NCI-H524 (cell line): ENCODE data around the gene CD86.
"Not testable (repeated sequence)": the region's sequence is repeated elsewhere in the genome, so short reads cannot be mapped to it uniquely, and the experiment has no call there.

ENCODE experiments used
- DNase-seq, 2 experiments: peaks; one replicate each; lab custom pipeline; 2025; lab: John Stamatoyannopoulos, UW

Gene CD86

GRCh38 chr3:122055215-122055614 is at the start of gene CD86:
Gene CD86 (plus strand): TSS chr3:122055362. CDS start chr3:122055490, 128 bp downstream.
- DNase-seq: no peak

DNA sequence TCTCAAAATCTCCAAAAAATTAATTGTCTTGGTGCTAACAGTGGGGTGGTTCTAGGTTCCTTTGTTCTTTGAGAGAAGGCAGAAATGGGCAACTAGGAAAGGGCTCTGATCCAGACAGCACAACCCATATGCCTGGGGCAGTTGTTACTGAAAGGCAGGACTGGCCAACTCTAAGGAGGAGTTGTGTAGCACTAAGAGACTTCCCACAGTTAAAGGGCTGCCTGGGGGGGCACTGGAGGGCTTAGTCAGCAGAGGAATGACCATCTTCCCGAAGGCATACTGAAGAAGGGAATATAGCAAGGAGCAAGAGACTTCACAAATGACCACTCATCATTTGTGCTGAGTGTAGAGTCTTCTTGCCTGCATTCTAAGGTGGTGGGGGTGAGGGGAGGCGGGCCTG is 48.9 kb upstream of the CD86 start:
- no peak for DNase-seq

DNA sequence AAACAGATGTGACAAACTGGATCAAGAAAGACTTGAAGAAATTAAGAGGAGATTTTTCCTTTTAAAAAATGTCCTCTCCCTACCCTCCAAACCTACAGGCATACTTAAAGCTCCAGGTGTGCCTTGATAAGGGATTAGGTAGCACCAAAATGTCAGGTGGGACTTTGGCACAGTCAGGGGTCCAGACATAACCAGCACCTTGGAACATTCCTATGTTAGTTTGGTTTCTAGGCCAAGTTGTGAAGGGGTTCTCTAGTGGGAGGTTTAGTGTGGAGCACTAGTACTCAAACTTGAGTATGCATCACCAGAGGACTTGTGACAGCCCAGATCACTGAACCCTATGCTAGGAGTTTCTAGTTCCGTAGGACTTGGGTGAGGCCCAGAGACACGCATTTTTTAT is 47.0 kb upstream of the CD86 start:
- DNase-seq: no peak

- no peak for DNase-seq
Observed at GRCh38 chr3:122010506-122010905, 44.7 kb upstream of the CD86 start.

DNA sequence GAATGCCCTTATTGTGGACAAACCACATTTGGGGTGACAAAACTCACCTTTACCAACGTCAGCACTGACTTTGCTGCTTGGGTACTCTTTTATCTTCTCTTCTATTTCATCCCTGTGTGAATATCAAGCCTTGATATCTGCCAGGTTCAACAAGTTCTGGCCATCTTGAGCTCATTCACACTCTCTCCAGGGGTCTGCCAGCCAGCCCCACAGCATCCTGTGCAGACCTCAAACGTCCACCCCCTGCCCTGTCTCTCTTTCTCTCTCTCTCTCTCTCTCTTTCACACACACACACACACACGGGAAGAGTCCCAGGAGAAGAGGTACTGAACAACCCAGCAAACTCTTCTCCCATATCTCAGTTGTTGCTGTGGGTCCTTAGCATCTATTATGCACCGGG is 43.8 kb upstream of the CD86 start:
- DNase-seq: no peak

DNA sequence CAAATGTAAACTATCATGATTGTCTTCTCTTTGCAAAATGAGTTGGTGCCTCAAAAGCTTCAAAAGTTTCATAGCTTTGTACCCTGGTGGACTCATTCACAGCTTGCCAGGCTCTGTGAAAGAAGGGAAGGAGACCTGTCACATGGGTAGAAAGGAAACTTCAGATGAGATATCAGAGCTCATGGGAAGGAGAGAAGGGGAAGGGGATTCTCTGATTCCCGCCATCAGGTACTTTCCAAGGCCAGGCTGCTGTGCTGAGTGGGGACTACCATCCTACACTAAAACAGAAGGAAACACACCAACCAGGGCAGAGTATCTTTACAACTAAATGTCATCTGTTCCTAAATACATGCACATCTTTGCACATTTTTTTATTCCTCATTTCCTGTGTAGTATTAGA is 42.3 kb upstream of the CD86 start:
- DNase-seq: no peak

GRCh38 chr3:122013448-122013925 is 41.7 kb upstream of the CD86 start:
- DNase-seq: no peak

DNA sequence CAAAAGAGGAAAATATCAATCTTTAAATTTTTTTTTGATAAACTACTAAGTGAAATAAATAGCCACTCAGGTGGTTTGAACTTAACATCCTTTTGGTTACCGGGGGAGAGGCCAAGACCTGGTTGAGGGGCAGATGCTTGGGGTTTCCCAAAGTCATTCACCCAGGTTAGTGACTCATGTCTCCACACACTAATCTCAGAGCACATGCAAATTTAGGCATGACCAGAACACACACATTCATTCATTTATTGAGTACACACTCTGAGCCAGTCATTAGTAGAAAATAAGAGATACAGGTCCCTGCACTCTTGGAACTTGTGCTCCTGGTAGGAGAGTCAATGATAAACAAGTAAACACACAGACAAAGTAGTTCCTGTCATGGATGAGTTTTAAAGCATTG is 40.4 kb upstream of the CD86 start:
- DNase-seq: no peak

GRCh38 chr3:122019493-122019892 is 35.7 kb upstream of the CD86 start:
- no peak for DNase-seq

- DNase-seq: no peak
Observed at GRCh38 chr3:122021037-122021436, 34.1 kb upstream of the CD86 start.

DNA sequence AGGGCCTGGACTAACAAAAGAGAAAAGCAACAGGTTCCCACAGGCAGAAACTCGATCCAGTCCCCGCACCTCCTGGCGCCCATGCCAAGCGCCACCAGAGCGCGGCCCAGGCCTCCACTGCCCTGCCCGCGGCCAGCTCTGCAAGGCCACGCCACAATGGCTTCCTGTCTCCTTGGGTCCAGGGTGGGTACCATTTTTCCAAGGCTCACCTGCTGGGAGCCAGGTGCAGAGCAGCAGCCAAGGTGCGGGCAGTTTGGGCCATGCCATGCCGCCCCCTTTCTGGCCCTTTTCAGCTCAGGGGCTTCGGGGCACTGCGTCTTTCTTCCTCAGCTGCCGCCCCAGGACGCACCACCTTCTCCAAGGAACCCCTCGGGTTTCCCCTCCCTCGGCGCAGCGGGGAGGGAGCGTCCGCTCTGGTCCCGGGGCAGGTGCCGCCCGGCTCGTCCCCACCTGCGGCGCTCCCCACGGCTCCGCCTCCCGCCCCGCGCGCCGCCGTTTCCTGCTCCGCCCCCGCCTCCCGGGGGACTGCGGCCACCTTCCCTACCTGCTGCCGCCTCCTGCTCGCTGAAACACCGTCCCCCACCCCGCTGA is 33.3 kb upstream of the CD86 start, which contains the start of gene ILDR1:
Gene ILDR1, minus strand, starts transcription at position 437 of the 591 bp plus-strand sequence. Its CDS starts 170 bp downstream, at position 267.
- peak in 1 of 2 experiments; percentile 23 for DNase-seq

DNA sequence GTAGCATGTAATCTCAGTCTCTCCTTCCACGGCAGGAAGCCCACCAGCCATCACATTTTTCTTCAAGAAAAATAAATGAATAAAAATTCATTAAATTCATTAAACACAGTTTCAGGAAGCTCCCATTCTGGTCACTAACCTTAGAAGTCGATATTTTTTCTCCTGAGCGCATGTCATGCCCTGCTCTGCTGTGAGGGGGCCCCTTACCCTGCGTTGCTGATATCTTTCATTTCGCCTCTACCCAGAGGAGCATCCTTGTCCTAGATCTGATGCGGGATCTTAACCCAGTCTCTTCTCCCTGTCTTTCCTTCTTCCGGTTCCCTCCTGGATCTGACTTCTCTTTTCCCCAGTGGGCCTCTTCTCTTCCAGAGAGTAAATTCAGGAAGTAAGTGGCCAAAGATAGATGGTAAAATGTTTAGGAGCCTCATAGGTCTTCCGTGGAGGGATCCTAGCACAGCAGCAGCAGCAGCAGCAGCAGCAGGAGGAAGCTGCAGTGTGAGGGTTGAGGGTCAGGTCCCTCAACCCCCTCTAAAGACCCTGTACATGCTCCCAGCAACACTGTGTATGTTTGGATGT is 31.7 kb upstream of the CD86 start:
- no peak for DNase-seq

GRCh38 chr3:122024800-122025199 is 30.4 kb upstream of the CD86 start:
- DNase-seq: no peak

DNA sequence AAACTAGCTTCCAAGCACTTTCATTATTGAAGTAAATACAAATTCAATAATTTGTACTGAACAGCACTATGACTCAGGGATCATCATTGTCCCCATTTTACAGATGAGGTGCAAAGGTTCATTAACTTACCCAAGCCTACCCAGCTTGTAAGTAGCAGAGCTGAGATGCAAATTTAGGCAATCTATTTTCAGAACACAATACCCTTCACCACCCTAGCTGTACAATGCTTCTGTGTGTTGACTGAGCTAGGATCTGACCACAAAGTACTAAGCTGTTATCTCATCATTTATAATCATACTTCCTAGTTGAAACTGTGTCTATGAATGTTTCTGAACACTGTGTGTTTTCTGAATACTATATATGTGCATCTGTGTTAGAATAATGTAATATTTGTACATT is 29.9 kb upstream of the CD86 start:
- no peak for DNase-seq

DNA sequence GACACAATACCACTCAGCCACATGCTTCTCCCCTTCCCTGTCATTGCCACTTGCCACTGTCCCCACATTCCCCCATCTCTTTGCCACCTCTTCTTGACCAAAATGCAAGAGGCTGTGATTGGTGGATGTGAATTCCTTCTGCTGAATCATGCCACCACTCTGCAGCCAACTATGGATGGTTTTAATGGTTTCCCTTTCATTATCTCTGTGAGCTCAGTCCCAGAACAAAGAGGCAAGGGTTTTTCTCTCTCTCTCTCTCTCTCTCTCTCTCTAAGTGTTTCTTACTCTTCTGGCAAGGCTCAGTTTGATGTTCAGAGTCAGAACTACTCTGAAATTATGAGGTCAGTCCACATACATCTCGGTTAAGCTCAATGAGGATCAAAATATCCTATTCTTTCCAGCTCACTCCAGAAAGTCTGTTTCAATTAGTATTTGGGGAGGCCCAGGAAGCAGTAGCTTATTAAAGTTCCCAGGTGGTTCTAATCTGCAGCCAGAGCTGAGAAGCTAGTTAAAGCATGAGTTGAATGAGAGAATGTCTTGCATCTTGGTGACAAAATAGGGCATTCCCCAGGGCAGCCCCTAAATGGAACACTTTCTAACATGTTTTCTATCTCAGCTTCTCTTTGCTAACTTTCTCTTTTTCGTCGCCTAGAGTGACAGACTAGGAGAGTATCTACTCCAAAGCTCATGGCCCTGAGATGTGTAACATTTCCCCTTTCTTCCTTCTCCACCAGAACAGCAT is 24.6 kb upstream of the CD86 start:
- DNase-seq: no peak

GRCh38 chr3:122031123-122031468 is 24.1 kb upstream of the CD86 start:
- DNase-seq: no peak

DNA sequence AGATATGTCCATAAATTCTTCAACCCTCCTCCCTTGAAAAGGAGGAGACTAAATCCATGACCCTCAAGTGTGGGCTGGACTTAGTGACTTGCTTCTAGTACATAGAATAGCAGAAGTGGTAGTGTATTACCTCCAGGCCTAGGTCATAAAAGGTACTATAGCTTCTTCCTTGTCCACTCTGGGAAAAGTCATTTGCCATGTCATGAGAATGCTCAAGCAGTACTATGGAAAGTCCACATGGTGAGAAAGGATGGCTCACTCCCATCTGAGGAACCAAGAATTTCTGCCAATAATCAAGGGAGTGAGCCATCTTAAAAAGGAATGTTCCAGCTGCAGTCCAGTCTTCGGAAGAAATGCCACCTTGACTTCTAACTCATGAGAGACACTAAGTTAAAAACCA is 22.6 kb upstream of the CD86 start:
- no peak for DNase-seq

DNA sequence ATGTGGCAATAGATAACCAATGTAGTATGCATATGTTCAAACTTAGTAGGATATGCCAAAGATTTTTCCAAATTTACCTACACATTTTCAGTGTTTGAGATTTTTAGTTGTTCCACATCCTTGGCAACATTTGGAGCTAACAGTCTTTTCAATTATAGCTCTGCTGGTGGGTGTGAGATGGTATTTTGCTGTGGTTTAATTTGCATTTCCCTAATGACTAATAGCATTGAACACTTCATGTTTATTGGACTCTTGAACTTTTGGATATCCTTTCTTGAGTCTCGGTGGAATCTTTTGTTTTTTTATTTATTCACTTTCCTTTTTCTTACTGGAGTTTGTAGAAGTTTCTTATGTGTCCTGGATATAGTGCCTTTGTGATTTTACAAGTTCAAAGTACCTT is 22.1 kb upstream of the CD86 start:
- no peak for DNase-seq

GRCh38 chr3:122047296-122047695 is 7.9 kb upstream of the CD86 start:
- DNase-seq: not testable (repeated sequence)

- not testable (repeated sequence) for DNase-seq
Observed at GRCh38 chr3:122047773-122048172, 7.4 kb upstream of the CD86 start.

DNA sequence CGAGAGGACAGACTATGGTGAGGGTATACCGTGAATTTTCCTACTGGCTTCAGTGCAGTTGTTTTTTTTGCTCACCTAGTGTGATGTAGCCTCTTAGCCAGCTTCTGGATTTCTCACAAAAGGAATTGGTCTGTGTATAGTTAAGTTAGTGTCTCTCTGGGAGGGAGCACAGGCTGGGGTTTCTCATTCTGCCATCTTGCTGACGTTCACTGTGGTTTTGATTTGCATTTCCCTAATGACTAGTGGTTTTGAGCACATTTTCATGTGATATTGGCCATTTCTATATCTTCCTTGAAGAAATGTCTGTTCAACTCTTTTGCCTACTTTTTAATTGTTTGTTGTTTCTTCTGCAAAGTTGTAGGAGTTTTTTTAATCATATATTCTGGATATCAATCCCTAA is 2.2 kb upstream of the CD86 start:
- no peak for DNase-seq

GRCh38 chr3:122057671-122058070 is 2.5 kb downstream of the CD86 start:
- no peak for DNase-seq

DNA sequence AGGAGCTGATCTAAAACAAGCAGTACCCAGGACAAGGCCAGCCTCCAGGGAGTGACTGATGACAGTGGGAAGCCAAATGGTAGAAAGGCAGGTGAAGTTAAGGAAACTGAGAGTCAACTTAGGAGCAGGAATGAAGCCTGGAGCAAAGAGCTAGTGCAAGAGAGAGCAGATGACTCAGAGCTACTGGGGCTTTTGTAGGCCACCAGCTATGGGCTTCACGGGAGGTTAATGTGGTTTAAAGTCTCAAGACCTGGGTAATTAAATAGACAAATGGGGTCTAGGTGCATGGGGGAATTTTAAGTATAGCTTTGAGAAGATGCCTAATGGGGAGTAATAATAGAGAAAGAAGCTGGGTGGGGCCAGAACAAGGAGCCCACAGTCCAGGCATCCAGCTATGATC is 3.1 kb downstream of the CD86 start:
- DNase-seq: no peak
